HG03139 (cell line): Measurements from ENCODE around the gene APOBEC3B.
A peak's percentile ranks its signal among the peaks of the same experiment; 100 is the strongest.
"Not testable (repeated sequence)": the region's sequence is repeated elsewhere in the genome, so short reads cannot be mapped to it uniquely, and the experiment has no call there.

Experiments
- ATAC-seq: cut with Tn5 transposase; IDR thresholded peaks from one replicate; pipeline ENCODE4 v1.9.1; 2021; ENCODE audit not compliant: unreplicated experiment

APOBEC3B gene

DNA sequence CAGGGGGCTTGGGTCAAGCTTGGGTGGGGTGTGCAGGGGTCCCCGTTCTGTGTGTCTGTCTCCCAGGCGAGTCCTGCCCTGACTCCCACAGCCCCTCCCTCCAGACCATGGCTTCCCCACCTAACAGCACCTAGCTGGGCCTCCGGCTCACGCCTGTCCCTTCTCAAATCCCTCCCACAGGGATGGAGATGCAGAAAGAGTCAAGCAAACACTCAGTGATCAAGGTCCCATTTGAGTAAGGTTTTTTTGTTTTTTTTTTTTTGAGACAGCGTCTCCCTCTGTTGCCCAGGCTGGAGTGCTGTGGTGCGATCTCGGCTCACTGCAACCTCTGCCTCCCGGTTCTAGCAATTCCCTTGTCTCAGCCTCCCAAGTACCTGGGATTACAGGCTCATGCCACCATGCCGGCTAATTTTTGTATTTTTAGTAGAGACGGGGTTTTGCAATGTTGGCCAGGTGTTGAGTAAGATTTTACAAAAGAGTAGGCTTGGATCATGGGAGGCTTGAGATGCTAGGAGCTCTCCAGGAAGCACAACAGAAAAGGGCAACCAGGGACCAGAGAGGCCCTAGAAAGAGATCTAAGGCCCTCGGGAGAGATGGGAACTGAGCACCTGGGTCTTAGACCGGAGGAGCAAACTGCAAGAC is 44.5 kb downstream of the APOBEC3B start:
- no peak for ATAC-seq

DNA sequence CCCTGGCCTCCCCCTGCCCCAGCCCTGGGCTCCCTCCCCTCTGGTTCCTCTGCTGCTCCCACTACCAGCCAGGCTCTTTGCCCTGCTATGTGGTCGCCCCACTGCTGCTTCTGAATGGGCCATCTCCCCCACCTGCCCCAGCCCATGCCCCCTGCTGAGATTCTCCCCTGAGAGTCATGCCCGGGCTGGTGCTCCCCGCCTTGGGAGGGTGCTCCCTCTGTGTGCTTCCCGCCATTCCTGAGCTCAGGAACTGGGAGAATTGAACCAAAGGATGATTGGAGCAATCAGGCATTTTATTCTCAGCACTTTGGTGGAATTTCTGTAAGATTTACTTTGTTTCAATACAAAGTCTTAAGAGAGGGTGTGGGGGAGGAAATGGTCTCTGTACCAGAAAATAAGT is 45.6 kb downstream of the APOBEC3B start:
- ATAC-seq = no peak

DNA sequence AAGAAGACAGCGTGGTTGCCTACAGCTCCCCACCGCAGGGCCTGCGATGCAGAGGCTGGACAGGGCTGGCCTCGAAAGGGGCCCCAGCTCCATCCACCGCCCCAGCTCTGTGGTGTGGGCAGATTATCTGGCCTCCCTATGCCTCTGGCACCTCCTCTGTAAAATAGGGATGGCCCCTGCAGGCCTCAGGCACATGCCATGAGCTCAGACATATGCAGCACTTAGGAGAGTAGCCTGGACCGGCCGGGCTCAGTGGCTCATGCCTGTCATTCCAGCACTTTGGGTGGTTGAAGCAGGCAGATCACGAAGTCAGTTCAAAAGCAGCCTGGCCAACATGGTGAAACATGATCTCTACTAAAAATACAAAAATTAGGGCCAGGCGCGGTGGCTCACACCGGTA is 46.1 kb downstream of the APOBEC3B start:
- ATAC-seq = no peak

DNA sequence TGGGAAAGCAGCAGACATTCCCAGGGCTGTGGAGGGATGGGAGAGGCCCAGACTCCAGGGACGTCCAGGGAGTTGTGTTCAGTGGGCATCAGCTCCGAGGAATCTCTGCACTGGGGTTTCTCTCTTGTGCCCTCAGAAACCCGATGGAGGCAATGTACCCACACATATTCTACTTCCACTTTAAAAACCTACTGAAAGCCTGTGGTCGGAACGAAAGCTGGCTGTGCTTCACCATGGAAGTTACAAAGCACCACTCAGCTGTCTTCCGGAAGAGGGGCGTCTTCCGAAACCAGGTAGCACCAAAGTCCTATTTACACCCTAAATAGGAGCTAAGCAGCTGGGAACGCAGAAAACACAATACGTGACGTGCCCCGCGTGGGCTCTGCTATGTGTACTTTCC is 47.1 kb downstream of the APOBEC3B start:
- ATAC-seq = no peak

DNA sequence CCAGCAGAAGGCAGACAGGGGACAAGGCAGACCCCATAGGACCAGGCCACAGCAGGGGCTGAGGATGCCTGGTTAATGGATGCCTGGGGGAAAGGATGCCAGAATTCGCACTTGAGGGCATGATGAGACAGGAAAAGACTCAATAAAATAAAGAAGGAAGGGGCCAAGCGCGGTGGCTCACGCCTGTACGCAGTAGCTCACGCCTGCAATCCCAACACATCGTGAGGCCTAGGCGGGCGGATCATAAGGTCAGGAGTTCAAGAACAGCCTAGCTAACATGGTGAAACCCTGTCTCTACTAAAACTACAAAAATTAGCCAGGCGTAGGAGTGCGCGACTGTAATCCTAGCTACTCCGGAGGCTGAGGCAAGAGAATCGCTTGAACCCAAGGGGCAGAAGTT is 48.6 kb downstream of the APOBEC3B start:
- no peak for ATAC-seq

DNA sequence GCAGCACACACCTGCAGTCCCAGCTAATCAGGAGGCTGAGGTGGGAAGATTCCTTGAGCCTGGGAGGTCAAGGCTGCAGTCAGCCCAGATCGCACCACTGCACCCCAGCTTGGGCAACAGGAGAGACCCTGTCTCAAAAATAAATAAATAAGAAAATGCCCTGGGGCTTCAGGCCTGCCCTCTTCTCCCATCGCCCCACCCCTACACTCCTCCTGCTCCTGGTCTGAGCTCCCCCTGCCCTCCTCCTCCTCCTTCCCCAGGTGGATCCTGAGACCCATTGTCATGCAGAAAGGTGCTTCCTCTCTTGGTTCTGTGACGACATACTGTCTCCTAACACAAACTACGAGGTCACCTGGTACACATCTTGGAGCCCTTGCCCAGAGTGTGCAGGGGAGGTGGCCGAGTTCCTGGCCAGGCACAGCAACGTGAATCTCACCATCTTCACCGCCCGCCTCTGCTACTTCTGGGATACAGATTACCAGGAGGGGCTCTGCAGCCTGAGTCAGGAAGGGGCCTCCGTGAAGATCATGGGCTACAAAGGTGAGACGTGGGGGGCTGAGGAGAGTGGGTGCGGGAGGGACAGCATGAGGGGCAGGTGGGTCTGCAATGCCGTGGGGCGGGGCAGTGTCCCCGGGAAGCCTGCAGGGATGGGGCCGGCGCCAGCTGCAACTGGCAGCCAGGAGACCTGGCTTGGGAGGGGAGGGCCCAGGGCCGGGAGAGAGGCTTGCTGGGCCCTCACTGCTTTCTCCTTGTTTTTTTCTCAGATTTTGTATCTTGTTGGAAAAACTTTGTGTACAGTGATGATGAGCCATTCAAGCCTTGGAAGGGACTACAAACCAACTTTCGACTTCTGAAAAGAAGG is 49.5 kb downstream of the APOBEC3B start:
- ATAC-seq = not testable (repeated sequence)

DNA sequence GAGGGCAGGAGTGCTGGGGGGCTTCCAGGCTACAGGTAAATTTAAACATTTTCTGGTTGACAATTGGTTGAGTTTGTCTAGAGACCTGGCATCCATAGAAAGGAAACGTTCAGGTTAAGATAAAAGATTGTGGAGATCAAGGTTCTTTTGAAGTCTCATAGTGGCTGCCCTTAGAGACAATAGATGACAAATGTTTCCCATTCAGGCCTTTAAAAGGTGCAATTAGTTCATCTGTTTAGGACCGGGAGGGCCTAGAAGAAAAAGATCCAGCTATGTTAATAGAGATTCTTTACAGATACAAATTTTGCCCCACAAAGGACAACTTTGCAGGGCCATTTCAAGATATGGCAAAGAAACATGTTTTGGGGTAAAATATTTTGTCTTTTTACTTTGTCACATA is 54.9 kb downstream of the APOBEC3B start:
- ATAC-seq = not testable (repeated sequence)

DNA sequence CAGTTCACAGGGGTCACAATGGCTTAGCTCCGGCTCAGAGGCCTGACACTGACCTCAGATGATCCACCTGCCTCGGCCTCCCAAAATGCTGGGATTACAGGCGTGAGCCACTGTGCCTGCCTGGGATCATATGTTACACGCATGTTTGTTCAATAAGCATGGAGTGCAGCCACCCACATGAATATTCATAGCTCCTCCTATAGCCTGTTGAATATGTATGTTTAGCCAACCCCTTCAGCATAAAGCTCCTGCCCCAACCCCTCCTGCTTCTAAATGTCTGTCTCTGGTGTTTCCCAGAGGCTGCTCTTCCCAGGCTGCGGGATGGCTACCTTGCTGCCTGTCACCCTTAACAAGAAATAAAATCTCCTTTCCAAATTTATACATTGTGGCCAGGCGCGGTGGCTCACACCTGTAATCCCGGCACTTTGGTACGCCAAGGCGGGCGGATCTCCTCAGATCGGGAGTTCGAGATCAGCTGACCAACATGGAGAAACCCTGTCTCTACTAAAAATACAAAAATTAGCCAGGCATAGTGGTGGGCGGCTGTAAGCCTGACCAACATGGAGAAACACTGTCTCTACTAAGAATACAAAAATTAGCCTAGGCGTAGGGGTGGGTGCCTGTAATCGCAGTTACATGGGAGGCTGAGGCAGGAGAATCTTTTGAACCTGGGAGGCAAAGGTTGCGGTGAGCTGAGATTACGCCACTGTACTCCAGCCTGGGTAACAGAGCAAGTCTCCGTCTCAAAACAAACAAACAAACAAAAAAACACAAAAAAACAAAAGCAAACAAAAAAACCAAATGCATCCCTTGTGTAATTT is 57.4 kb downstream of the APOBEC3B start:
- ATAC-seq = no peak

DNA sequence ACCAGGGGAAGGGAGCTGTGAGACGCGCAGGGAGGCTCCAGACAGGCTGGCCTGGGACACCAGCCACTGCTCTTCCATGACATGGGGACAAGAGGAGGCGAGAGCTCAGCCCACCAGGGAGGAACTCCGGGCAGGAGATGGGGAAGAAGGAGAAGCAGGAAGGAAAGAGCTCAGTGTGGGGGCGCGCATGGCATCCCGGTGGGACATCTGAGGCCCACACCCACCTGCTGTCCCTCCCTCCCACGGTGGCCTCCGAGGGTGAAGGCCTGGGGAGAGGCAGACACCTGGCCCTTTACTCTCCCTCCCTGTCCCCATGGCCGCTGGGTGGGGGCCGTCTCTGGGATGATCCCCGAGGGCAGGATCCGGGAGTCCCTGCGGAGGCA is 58.0 kb downstream of the APOBEC3B start:
- ATAC-seq = not testable (repeated sequence)

DNA sequence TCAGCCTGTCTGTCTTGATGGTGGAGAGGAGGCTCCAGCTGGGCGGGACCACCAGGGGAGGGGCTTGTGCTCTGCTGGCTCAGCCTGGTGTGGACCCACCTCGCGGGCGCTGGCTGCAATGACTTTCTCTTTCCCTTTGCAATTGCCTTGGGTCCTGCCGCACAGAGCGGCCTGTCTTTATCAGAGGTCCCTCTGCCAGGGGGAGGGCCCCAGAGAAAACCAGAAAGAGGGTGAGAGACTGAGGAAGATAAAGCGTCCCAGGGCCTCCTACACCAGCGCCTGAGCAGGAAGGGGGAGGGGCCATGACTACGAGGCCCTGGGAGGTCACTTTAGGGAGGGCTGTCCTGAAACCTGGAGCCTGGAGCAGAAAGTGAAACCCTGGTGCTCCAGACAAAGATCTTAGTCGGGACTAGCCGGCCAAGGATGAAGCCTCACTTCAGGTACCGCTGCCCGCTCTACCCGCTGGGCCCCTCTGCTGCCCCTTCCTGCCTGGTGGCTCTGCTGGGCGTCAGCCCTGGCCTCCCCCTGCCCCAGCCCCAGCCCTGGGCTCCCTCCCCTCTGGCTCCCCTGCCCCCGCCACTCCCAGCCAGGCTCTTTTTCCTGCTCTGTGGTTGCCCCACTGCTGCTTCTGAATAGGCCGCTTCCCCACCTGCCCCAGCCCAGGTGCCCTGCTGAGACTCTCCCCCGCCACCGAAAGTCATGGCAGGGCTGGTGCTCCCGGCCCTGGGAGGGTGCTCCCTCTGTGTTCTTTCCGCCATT is 58.6 kb downstream of the APOBEC3B start, which contains the start of gene APOBEC3F:
Gene APOBEC3F, plus strand, starts transcription at position 327 of the 759 bp plus-strand sequence. Its CDS starts 97 bp downstream, at position 424.
- peak; percentile 75 for ATAC-seq

DNA sequence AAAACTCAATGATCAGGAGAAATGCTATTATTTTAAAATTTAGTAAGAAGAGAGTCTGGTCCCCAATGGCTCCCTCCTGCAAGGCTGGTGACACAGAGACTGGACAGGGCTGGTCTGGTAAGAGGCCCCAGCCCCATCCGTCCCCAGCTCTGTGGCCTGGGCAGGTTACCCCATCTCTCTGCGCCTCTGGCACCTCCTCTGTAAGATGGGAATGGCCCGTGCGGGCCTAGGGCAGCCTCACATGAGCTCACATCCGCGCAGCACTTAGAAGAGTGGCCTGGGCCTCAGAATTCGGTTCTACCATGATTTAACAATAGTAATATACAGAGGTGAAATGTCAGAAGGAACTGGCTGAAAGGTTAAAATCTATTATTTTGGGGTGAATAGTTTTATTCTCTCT is 59.8 kb downstream of the APOBEC3B start:
- ATAC-seq = no peak
